ENCODE measurements around the gene SLC39A9.
"Not testable (repeated sequence)": the region's sequence is repeated elsewhere in the genome, so short reads cannot be mapped to it uniquely, and the experiment has no call there.

Gene SLC39A9

GRCh38 chr14:69370061-69370460, 28.4 kb upstream of the SLC39A9 start:
- peak in 1 of 3 experiments; percentile 42 for DNase-seq

- DNase-seq = no peak
These were observed 26.3 kb upstream of the SLC39A9 start for GRCh38 chr14:69372146-69372545.

- DNase-seq = peak in 2 of 3 experiments; percentile 69 to 93
These were observed 25.4 kb upstream of the SLC39A9 start for GRCh38 chr14:69373104-69373503.

GRCh38 chr14:69374235-69374634, 24.3 kb upstream of the SLC39A9 start:
- DNase-seq = no peak

- DNase-seq = no peak
These were observed 23.3 kb upstream of the SLC39A9 start for GRCh38 chr14:69375182-69375581.

GRCh38 chr14:69375722-69376121, 22.8 kb upstream of the SLC39A9 start:
- no peak for DNase-seq

GRCh38 chr14:69376439-69376838, 22.1 kb upstream of the SLC39A9 start:
- no peak for DNase-seq

GRCh38 chr14:69378274-69378673, 20.2 kb upstream of the SLC39A9 start:
- no peak for DNase-seq

GRCh38 chr14:69387311-69387710, 11.2 kb upstream of the SLC39A9 start:
- no peak for DNase-seq

GRCh38 chr14:69391400-69391799, 7.1 kb upstream of the SLC39A9 start:
- DNase-seq = not testable (repeated sequence)

GRCh38 chr14:69392481-69392880, 6.0 kb upstream of the SLC39A9 start:
- DNase-seq = no peak

- DNase-seq = no peak
These were observed 2.6 kb upstream of the SLC39A9 start for GRCh38 chr14:69395929-69396328.

- peak in 1 of 3 experiments; percentile 80 for DNase-seq
These were observed 322 bp downstream of the SLC39A9 start for GRCh38 chr14:69398818-69399210.

GRCh38 chr14:69399750-69400149, 1.3 kb downstream of the SLC39A9 start:
- DNase-seq = no peak

GRCh38 chr14:69400154-69400553, 1.7 kb downstream of the SLC39A9 start:
- no peak for DNase-seq

- no peak for DNase-seq
These were observed 3.3 kb downstream of the SLC39A9 start for GRCh38 chr14:69401841-69402240.

- no peak for DNase-seq
These were observed 6.0 kb downstream of the SLC39A9 start for GRCh38 chr14:69404478-69404877.

- DNase-seq = no peak
These were observed 6.4 kb downstream of the SLC39A9 start for GRCh38 chr14:69404883-69405282.

- no peak for DNase-seq
These were observed 7.3 kb downstream of the SLC39A9 start for GRCh38 chr14:69405762-69406161.

- DNase-seq = no peak
These were observed 10.0 kb downstream of the SLC39A9 start for GRCh38 chr14:69408331-69408960.

GRCh38 chr14:69413483-69413882, 15.0 kb downstream of the SLC39A9 start:
- DNase-seq = no peak

GRCh38 chr14:69416087-69416486, 17.6 kb downstream of the SLC39A9 start:
- DNase-seq = not testable (repeated sequence)

GRCh38 chr14:69423279-69423678, 24.8 kb downstream of the SLC39A9 start:
- no peak for DNase-seq

- DNase-seq = no peak
These were observed 25.8 kb downstream of the SLC39A9 start for GRCh38 chr14:69424149-69424923.

- DNase-seq = no peak
These were observed 29.1 kb downstream of the SLC39A9 start for GRCh38 chr14:69427596-69427995.
